NCI-H524 (cell line): ENCODE data around the gene IDE.
A peak's percentile ranks its signal among the peaks of the same experiment; 100 is the strongest.
"Not testable (repeated sequence)": the region's sequence is repeated elsewhere in the genome, so short reads cannot be mapped to it uniquely, and the experiment has no call there.

ENCODE experiments used
- DNase-seq, 2 experiments: peaks; one replicate each; lab custom pipeline; 2025; lab: John Stamatoyannopoulos, UW

Gene IDE

GRCh38 chr10:92419740-92420545 is 153.9 kb downstream of the IDE start:
- no peak for DNase-seq

GRCh38 chr10:92418891-92419290 is 155.0 kb downstream of the IDE start:
- no peak for DNase-seq

- DNase-seq, result no peak
These were observed 155.7 kb downstream of the IDE start for GRCh38 chr10:92418221-92418620.

DNA sequence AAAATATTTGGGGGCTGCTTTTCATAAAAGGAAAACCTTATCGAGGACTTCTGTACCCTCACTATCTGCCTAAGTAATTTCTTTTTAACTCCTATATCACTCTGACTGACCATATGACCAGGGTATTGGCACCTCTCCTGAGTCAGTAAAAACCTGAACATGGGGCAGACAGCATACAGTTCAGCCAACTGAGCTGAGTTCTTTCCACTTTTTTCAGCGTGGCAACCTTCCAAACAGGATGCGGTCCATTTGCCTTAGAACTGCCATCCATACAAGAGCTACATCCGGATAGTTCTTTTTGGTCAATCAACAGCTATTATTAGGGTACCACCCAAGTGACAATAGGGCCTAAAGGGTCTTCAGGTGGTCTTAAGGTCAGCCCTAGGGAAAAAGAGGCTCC is 160.4 kb downstream of the IDE start:
- no peak for DNase-seq

- peak; percentile 57 to 88 for DNase-seq
These were observed 160.9 kb downstream of the IDE start for GRCh38 chr10:92413011-92413410.

- no peak for DNase-seq
These were observed 162.5 kb downstream of the IDE start for GRCh38 chr10:92411406-92411805.

DNA sequence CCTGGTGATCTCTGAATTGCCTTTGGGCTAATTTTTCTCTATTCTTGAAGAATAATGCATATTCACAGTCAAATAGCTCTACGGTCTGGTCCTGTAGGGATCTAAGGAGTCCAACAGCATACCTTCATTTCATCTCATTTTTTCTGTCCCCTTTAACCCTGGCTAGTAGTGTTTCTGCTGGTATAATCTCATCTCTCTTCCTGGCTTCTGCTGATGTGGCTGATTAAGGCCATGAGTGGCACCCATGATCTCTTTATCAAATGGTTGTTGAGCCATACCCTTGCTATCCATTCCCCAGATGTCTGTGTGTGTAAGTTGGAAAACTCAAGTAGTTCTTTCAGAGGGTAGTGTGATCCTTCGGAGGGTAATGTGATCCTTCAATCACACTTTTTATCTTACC is 163.4 kb downstream of the IDE start:
- no peak for DNase-seq

DNA sequence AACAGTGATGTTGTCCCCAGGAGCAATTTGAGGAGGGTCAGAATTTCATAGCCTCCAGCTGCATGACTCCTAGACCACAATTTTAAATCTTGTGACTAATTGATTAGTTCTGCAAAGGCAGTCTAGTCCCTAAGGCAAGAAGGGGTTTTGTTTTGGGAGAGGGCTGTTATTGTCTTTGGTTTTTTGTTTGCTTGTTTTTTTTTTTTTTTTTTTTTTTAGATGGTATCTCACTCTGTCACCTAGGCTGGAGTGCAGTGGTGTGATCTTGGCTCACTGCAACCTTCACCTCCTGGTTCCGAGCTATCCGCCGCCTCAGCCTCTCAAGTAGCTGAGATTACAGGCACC is 165.9 kb downstream of the IDE start:
- DNase-seq, result no peak

DNA sequence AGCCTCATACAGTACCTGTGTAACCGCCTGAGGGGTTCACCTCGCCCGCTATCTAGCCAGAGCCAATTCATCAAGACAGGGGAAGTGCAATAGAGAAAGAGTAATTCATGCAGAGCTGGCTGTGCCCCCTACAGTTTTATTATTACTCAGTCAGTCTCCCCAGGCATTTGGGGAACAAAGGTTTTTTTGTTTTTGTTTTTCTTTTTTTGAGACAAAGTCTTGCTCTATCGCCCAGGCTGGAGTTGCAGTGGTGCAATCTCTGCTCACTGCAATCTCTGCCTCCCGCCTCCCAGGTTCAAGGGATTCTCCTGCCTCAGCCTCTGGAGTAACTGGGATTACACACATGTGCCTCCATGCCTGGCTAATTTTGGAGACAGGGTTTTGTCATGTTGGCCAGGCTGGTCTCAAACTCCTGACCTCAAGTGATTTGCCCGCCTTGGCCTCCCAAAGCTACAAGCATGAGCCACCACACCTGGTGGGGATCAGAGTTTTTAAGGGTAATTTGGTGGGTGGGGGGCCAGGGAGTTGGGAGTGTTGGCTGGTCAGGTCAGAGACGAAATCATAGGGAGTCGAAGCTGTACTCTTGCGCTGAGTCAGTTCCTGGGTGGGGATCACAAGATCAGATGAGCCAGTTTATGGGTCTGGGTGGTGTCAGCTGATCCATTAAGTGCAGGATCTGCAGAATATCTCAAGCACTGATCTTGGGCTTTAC is 166.4 kb downstream of the IDE start:
- DNase-seq, result no peak

DNA sequence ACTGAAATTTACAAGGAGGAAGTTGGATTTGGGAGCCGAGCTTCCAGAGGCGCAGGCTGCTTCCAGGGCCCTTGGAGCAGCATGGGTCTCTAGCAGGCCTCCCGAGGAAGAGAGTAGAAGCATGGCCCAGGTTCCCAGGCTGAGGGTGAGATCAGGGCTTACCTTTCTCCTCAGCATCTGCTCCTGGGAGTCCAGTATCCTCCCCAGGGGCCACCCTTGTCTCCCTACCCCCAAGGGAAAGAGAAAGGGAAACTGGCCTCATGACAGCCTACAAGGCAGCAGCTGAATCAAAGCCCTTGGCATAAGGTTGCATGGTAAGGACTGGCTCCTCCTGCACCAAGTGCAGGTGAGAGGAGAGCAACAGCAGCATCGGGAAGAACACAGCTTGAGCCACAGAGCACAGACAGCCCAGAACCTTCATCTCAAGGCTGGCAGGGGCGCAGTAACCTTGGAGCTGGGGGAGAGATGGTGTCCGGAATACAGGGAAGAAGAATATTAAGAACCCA is 168.4 kb downstream of the IDE start:
- DNase-seq, result peak in 1 of 2 experiments; percentile 36

- DNase-seq, result peak in 1 of 2 experiments; percentile 30
These were observed 169.1 kb downstream of the IDE start for GRCh38 chr10:92404612-92405418.

DNA sequence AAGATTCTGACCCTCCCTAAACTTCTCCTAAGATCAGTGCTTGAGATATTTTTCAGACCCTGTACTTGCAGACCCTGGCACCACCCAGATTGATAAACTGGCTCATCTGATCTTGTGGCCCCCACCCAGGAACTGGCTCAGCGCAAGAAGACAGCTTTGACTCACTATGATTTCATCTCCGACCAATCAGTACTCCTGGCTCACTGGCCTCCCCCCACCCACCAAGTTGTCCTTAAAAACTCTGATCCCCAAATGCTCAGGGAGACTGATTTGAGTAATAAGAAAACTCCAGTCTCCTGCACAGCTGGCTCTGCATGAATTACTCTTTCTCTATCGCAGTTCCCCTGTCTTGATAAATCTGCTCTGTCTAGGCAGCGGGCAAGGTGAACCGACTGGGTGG is 171.7 kb downstream of the IDE start:
- not testable (repeated sequence) for DNase-seq
